Dermis blood vessel endothelial cell (primary cell): ENCODE results near the gene LPIN1. TPM values are rescaled to one million over a fixed set of nuclear protein-coding genes. Genes with fewer than 3 reads are reported as not detected.
"Not testable (repeated sequence)": the region's sequence is repeated elsewhere in the genome, so short reads cannot be mapped to it uniquely, and the experiment has no call there.

Experiments used
- DNase-seq: peaks from one replicate; pipeline ENCODE4 v3.0.0; 2010
- total RNA-seq: library from RNA; depleted of rRNA; stranded (reverse); fragments of >200 nt; gene quantifications from 2 replicates; pipeline ENCODE4 v1.2.3, GENCODE V29; 2014

LPIN1 gene
- total RNA-seq, 1 donor from 2014 or later, result 24.0 TPM

DNA sequence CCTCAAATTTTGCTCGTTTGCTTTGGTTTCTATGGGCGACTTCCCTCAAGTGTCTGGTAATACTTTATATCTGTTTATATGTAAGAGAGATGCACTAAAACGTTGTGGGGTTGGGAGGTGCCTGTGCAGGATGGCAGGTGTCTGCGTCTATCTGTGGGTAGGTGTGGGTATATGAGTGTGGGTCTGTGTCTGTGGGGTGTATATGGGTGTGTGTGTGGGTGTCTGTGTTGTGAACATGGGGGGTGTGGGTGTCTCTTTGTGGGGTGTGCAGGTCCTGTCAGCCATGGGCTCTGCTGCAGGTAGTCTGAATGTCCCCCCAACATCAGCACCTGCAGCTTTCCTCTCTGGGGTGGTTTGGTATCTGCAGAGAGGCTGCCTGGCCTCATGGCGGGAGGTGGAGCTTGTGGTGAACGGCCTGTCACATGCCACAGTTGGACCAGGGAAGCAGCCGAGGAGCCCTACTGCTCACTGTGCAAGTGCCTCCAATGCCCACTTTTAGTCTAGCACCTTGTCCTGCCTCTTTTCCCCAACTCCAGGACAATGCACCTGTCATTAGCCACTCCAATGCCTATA lies 90.3 kb downstream of the LPIN1 start:
- DNase-seq, result no peak

DNA sequence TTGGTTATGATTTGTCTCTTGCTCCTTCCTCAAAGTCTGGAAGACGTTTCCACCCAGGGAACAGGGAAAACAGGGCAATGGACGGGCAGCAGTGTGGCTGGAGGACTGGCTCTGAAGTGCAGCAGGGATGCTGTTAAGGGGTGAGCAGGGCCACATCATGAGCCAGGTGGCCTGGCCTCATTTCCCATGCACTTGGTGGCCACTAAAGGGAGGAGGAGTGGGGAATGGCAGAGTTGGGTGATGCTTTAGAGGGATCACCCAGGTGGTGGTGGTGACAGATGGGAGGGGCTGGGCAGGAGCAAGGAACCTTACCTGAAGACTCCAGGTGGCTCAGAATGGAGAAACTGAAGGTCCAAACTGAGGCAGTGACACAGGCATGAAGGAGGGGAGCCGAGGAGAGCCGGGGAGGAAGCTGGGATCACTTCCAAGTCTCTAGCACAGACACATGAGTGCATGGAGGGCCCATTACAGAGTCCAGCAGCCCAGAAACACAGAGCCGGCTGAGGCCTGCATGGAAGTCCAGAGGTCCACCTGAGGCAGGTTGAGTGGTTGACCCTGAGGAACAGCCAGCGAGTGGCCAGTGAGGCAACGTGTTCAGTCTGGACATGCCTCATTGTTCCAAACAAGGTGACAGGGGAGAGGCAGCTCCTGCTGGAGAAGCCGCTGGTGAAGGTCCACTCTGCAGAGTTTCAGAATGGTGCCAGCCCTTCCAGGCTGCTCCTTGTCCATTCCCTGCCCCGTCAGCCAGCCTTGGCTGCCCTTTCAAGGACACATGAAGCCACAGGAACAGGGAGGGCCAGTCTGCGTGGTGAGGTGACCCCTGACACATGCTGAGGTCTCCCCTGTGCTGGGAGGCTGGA lies 91.7 kb downstream of the LPIN1 start:
- no peak for DNase-seq

DNA sequence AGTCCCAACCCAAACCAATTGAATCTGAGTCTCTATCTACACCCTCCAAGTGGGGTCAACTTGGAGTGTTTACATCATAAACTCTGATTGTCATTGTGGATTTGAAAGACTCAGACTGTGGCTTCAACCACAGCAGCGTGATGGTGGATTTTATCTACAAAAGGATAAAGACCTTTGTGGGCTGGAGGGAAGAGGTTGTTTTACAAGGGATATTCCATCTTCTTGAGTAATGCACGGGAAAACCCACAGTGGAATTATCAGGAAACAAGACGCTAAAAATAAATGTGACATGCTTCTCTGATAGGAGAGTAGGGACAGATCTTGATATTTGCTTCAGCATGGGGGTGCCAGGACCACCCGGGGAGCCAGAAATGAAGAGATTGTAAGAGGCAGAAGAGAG lies 93.5 kb downstream of the LPIN1 start:
- no peak for DNase-seq

DNA sequence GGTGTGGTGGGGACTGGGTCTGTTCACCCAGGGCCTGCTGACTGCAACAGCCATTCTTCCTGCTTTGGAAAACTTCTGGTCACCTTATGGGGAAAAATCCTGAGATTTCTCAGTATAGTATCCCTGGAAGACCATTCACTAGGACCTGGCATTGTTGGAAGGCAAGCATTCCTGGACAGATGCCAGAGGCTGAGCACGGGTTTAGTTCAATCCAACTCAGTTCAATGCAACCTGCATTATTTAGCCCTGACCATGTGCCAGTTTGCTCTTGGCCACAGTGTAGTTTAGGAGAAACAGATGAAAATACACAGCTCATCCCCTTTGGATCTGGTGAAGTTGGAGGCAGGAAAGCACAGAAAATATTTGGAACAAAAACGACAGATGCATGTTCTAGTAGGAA lies 95.9 kb downstream of the LPIN1 start:
- peak; percentile 62 for DNase-seq

DNA sequence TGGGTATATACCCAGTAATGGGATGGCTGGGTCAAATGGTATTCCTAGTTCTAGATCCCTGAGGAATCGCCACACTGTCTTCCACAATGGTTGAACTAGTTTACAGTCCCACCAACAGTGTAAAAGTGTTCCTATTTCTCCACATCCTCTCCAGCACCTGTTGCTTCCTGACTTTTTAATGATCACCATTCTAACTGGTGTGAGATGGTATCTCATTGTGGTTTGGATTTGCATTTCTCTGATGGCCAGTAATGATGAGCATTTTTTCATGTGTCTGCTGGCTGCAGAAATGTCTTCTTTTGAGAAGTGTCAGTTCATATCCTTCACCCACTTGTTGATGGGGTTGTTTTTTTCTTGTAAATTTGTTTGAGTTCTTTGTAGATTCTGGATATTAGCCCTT lies 98.4 kb downstream of the LPIN1 start:
- not testable (repeated sequence) for DNase-seq

DNA sequence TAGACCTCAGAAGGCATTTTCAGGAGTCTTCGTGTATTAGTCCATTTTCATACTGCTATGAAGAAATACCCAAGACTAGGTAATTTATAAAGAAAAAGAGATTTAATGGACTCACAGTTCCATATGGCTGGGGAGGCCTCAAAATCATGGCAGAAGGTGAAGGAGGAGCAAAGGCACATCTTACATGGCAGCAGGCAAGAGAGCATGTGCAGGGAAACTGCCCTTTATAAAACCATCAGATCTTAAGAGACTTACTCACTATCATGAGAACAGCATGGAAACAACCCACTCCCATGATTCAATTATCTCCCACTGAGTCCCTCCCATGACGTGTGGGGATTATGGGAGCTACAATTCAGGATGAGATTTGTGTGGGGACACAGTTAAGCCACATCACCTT lies 101.5 kb downstream of the LPIN1 start:
- not testable (repeated sequence) for DNase-seq

DNA sequence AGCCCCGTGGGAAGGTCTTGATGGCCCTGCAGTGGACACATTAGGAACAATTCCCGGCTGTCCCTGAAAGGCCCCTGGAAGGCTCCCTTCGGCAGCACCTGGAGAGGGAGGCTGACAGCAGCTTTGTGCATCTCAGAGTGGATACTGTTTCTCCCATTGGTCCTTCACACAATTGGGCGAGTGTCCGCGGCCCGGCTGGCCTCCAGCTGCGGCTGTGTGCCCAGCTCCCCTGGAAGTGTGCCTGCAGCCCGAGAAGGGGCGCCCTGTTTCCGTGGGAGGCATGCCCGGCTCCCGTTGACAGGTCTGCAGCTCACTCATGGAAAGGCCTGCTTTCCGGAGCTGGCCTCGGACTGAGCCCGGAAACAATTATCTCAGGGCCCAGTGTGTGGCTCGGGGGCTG lies 103.7 kb downstream of the LPIN1 start:
- DNase-seq, result no peak

DNA sequence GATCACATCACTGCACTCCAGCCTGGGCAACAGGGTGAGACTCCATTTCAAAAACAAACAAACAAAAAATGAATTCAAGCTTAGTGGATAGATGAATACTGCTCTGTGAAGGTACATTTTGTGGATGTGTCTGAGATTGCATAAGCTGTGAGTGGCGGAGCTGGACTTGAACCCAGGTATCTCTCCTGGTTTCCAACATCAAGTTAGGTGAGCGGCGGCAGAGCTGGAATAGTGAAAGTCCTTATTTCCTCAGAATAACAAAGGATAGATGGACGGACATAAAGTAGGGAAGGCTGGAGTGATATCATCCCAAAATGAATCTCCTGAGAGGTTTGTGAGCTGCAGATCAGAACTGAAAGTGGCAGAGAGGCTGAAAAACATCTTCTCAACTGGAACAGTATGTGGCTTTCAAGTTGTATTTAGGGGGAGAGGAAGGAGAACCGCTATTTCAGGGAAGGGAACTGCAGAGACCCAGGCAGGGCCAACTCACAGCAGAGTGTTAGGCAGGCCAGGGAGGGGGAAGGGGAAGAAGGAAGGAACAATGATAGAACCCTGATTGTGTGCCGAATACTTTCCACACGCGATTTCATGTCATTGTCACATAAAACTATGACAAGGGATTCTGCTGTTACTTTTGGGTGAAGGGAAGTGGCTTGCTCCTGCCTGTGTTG lies 106.2 kb downstream of the LPIN1 start:
- DNase-seq, result no peak

DNA sequence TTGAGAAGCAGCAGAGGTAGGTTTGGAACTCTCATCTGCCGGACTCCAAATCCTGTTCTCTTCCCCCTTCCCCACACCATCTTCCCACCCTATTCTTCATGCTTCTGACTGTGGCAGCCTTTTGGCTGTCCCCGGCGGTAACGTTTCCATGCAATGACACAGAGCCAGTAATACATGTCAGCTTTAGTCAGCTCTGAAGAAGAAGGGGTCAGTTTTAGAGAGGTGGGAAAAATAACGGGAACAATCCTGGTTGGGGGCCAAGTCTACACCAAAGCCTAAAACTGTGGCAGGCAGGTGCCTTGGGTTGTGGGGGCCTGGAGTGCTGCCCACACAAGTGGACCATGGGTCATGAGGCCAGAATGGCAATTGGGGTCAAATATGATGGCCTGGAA lies 106.8 kb downstream of the LPIN1 start:
- no peak for DNase-seq

DNA sequence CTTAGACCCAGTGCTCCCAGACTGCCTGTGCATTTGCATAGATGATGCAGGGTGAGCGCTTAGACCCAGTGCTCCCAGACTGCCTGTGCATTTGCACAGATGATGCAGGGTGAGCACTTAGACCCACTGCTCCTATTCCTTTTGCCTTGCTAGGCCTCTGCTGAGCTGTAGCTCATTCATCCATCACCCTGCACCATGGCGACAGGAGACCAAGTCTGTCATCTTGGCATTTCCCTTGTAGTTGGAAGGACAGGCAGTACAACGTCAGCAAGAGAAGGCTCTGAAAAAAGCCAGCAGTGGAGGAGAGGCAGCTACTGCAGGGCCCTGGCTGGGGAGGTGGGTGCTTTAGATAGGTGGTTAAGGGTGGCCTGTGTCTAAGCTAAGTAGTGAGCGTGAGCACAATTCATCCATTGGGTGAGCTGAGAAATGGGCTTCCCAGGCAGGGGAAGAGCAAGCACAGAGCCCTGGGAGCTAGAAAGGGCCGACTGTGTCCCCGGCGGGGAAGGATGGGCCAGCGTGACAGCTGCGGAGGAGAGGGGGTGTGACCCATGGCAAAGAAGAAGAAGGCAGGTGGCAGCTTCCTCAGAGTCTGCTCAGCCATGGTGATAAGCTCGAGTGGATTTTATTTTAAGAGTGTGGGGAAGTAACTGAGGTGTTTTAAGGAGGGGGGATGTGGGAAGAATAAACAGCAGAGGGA lies 108.8 kb downstream of the LPIN1 start:
- no peak for DNase-seq

DNA sequence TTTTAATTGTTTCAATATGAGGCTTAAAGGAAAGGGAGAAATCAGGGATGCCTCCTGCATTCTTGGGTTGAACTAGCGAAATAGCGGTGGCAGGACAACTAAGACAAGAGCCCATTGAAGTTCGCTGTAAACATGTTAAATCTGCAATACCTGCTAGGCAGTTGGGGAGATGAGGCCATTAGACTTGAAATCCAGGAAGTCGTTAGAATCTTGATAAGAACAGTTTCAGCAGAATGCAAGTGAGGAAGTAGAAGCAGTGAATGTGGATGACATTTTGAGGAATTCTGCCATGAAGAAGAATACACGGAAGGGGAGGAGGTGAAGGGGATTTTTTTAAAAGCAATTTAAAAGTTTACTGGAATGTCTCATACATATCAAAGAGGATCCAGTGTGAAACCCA lies 109.7 kb downstream of the LPIN1 start:
- peak; percentile 20 for DNase-seq

DNA sequence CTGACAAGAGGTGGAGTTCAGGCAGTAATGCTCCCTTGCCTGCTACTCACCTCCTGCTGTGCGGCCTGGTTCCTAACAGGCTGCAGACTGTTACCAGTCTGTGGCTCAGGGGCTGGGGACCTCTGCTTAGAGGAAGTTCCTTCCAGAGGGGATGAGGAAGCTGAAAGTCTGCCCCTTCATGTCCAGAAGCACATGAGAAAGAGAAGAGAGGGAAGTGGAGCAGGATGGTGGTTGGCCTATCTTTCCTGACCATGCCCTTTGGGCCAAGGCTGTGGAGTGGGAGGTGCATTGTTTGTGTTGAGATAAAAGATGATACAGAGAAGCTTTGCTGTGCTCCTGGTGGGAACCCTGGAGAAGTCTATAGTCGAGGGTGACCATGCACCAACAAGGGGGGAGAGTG lies 112.5 kb downstream of the LPIN1 start:
- no peak for DNase-seq

DNA sequence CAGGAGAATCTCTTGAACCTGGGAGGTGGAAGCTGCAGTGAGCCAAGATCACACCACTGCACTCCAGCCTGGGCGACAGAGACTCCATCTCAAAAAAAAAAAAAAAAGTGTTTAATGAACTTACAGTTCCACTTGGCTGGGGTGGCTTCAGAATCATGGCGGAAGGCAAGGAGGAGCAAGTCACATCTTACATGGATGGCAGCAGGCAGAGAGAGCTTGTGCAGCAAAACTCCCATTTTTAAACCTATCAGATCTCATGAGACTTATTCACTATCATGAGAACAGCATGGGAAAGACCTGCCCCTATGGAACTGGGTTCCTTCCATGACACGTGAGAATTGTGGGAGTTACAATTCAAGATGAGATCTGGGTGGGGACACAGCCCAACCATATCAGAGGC lies 113.5 kb downstream of the LPIN1 start:
- DNase-seq, result not testable (repeated sequence)

DNA sequence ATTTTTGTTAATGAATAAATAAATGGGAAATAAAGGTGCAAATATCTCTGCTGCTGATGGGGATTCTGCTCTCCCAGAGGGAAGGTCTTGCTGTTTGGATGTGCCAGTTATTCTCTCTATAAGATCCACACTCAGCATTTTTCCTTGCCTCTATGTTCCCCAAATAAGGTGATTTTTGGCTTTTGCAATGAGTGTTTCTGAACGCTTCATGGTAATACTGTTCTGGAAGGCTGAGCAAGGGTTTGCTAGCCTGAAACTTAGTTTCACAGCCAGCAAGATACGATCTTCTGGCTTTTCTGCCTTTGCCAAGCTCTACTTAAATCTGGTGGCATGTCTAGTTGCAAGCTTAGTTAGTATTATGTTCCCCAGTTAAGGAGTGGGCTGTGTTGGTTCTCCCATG lies 114.6 kb downstream of the LPIN1 start:
- DNase-seq, result no peak

DNA sequence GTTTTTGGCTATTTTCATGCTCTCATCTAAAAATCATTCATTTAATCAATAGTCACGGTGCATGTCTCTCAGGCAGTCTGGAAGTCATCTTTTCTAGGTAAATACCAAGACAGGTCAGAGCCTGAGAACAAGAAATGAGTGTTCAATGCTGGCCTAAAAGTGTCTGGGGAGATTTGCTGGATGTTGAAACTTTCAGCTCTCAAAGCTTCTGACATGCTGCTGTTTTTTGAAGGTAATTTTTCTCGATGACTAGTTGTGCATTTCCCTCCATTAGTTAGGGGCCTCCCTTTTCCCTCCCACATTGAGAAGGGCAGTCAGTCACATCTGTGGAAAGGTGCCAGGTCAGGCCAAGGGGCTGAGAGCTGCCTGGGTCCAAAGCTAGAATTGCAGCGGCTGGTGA lies 115.6 kb downstream of the LPIN1 start:
- no peak for DNase-seq

DNA sequence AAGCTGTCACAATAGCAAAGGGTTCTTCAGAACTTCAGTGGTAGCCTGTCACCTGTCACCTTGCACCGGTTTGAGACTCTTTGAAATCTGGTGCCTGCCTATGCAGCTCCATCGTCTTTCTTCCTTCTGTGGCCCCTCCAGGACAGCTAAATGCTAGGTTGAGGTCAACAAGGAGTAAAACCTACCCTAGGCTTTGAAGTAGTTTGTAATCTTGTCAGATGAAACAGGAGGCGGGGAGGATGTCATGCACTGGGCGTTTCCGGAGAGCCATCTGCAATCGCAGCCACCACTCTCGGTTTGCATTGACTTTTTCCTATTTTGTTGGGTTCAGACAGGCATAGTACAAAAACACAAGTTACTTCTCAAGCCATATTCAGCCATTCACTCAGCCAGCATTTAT lies 116.7 kb downstream of the LPIN1 start:
- DNase-seq, result no peak

DNA sequence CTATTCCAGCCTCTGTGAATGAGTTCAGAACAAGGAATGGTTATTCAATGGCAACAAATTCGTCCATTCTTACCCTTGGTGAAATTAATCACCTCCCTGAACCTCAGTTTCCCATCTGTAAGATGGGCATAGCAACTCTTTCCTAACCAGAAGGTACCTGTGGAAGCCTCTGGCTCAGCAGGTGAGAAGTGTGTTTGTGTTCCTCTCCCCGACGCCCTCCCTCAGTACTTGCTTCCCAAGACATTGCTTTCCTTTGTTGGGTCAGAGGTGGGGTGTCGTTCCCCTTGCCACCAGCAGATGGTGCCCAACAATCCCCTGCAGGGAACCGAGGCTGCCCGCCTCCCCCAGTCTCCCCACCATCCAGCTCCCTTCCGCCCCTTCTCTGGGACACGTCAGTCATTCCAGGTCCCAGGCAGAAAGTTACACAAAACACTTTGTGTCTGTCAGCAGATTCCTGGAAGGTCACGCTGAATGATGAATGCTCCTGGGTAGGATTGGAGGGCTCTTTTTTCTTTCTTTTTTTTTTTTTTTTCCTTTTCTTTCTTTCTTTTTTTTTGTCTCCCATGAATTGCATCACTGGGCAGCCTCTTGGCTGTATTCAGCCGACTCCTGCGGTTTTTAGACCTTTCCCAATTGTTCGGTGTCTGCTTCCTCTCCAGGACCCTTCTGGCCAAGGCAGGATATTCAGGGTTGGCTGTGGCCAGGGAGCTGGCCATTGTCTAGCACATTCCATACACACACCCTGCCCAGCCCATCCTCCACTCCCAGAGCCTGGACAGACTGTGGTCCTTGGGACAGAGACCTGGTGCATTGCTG lies 117.3 kb downstream of the LPIN1 start:
- peak; percentile 93 for DNase-seq

DNA sequence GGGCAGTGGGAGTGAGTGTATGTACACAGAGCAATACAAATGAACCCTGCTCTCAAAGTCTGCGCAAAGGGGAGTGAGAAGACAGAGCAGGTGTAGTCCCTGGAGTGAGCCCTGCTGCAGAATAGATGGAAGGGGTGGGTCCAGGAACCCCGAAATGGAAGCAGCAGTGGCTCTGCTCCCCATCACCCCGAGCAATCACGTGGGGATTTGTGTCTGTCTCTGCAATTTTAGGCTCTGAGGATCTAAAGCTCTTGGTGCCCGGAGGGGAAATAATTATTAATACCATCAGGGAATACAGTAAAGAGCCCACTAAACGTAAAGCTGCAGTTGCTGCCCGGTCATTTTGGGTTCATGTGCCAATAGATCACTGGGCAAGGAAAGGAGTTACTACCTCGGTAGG lies 118.3 kb downstream of the LPIN1 start:
- no peak for DNase-seq

DNA sequence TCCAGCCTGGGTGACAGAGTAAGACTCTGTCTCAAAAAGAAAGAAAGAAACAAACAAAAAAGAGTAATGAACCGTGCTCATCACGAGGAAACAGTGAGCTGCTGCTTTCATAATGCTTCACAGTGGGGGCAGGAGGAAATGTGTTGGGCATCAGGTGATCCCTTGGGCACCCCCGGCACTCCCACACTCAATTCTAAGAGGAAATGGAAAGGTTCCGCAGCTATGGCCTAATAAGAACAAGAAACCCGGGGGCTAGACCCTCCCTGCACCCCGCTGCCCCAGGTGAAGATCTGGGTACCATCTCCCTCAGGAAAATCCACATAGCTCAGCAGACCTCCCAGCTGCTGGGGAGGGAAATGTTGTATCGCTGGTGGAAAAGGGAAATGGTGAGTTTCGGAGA lies 118.9 kb downstream of the LPIN1 start:
- DNase-seq, result no peak

DNA sequence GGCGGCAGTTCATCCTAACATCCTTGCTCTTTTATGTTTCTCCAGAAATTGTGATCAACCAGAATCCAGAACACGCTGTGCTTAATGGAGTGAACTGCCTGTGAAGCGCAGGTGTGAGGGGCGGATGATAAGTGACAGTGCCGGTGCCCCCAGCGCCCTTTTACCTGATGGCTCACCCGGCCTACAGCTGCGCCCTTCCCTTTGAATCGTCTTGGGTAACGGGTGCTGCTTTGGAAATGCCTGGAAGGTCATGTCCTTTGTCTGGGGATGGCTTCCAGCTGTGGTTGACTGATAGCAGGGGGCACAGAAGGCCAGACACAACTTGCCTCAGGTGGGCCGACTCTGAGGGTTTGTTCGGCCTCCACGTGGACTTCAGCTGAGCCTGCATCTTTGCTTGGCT lies 119.4 kb downstream of the LPIN1 start:
- DNase-seq, result no peak

DNA sequence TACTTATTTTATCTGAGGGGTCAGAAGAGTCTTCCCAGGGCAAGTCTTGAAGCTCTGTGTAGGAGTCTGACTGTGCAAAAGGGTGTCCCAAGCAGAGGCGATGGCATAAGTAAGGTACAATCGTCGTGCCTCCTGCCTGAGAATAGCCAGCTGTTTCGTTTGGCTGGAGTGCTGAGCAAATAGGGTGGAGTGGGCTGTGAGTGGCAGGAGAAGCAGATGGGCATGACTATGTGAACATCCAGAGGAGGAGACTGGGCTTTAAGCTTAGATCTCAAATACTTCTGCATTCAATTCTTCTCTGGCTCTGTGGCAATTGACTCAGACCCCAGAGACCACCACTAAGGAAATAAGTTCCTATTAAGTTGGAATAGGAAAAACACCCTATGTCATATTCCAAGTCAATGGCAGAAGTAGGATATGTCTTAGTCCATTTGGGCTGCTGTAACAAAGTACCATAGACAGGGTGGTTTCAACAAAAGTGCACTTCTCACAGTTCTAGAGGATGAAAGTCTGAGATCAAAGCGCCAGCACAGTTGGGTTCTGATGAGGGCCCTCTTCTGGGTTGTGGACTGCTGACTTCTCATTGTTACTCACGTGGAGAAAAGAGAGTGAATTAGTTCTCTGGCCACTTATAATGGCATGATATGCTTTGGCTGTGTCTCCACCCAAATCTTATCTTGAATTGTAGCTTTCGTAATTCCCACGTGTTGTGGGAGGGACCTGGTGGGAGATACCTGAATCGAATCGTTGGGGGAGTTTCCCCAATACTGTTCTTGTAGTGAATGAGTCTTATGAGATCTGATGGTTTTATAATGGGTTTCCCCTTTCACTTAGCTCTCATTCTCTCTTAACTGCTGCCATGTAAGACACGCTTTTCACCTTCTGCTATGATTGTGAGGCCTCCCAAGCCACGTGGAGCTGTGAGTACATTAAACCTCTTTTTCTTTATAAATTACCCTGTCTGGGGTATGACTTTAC lies 120.2 kb downstream of the LPIN1 start:
- no peak for DNase-seq
